Parathyroid adenoma (tissue), 2 donors: ENCODE results near the gene KNCN.

Source experiments
- H2AFZ ChIP-seq: fragments of 300-600 bp; sonication (generic); one replicate; pipeline ENCODE4 v1.7.0; 2017; ENCODE audit warnings: antibody characterized with exemption, mild to moderate bottlenecking
- H3K27ac ChIP-seq: fragments of 300-600 bp; sonication (generic); one replicate; pipeline ENCODE4 v1.7.0; 2017
- H3K27me3 ChIP-seq: fragments of 300-600 bp; sonication (generic); one replicate; pipeline ENCODE4 v1.7.0; 2017; ENCODE audit warnings: low read length; ENCODE audit not compliant: control insufficient read depth, insufficient read depth
- H3K36me3 ChIP-seq: fragments of 300-600 bp; sonication (generic); one replicate; pipeline ENCODE4 v1.7.0; 2017; ENCODE audit warnings: low read length; ENCODE audit not compliant: control insufficient read depth, insufficient read depth
- H3K4me1 ChIP-seq: fragments of 300-600 bp; sonication (generic); one replicate; pipeline ENCODE4 v1.7.0; 2017; ENCODE audit warnings: control low read depth
- H3K4me2 ChIP-seq: fragments of 300-600 bp; sonication (generic); one replicate; pipeline ENCODE4 v1.7.0; 2017; ENCODE audit warnings: low read length
- H3K4me3 ChIP-seq: fragments of 300-600 bp; sonication (generic); one replicate; pipeline ENCODE4 v1.7.0; 2017; ENCODE audit warnings: low read depth, low read length
- H3K79me2 ChIP-seq: fragments of 300-600 bp; sonication (generic); one replicate; pipeline ENCODE4 v1.7.0; 2017; ENCODE audit warnings: control low read depth
- H3K9ac ChIP-seq: fragments of 300-600 bp; sonication (generic); one replicate; pipeline ENCODE4 v1.7.0; 2017; ENCODE audit warnings: mild to moderate bottlenecking
- H3K9me3 ChIP-seq: fragments of 300-600 bp; sonication (generic); one replicate; pipeline ENCODE4 v1.7.0; 2017; ENCODE audit warnings: low read length; ENCODE audit not compliant: control insufficient read depth
- TF ChIP-seq, protein P1 (sequence below): fragments of 300-600 bp; sonication (generic); IDR thresholded peaks from one replicate; pipeline ENCODE4 v1.7.0; 2017; ENCODE audit warnings: antibody characterized with exemption, mild to moderate bottlenecking
- donor health status: primary hyperparathyroidism.

The KNCN gene

DNA sequence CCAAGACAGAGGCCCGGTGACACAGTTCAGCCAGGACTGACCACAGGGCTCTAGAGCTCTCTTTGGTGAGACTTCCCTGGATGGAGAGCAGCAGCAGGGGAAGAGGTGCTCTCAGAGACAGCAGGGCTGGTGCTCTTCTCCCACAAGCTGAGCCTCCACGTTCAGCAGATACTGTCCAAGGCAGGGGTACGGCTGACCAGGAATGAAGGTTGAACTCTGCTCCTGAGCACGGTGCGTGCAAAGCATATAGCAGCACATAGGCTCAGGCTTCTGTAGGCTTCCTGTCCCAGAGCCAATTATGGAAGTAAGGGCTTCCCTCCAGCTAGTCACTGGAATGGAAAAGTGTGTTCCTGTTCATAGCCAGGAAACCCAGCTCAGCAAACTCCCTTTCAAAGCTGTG lies 37.9 kb downstream of the KNCN start:
- no peak overlapping the region for H3K9ac ChIP-seq
- H2AFZ ChIP-seq: no peak overlapping the region
- peaks cover 2% of the 10 kb centered on the region for H3K4me1 ChIP-seq
- H3K27ac ChIP-seq: no peak overlapping the region
- no peaks in the 10 kb centered on the region for H3K27me3 ChIP-seq
- TF ChIP-seq, protein P1, sequence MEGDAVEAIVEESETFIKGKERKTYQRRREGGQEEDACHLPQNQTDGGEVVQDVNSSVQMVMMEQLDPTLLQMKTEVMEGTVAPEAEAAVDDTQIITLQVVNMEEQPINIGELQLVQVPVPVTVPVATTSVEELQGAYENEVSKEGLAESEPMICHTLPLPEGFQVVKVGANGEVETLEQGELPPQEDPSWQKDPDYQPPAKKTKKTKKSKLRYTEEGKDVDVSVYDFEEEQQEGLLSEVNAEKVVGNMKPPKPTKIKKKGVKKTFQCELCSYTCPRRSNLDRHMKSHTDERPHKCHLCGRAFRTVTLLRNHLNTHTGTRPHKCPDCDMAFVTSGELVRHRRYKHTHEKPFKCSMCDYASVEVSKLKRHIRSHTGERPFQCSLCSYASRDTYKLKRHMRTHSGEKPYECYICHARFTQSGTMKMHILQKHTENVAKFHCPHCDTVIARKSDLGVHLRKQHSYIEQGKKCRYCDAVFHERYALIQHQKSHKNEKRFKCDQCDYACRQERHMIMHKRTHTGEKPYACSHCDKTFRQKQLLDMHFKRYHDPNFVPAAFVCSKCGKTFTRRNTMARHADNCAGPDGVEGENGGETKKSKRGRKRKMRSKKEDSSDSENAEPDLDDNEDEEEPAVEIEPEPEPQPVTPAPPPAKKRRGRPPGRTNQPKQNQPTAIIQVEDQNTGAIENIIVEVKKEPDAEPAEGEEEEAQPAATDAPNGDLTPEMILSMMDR: no peak
- H3K36me3 ChIP-seq: no peaks in the 10 kb centered on the region
- H3K4me2 ChIP-seq: no peak overlapping the region
- H3K4me3 ChIP-seq: no peak overlapping the region
- H3K9me3 ChIP-seq: no peaks in the 10 kb centered on the region
- H3K79me2 ChIP-seq: no peaks in the 10 kb centered on the region

DNA sequence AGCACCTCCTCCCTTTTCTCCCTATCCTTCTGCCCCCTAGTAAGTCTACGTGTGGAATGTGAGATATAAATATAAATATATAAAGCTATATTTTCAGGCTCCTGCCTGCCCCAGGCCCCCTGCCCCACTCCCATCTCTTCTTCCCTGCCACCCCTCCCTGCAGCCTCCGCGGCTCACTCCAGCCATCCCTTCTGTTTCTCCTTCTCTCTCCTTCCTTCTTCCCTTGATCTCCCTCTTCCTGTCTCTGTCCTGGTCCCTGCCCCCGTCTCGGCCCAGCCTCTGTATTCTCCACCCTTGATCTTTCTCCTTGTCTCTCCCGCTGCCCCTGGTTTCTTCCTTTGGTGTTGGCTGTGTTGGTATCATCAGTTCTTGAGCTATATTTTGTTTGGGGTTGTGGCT lies 38.7 kb downstream of the KNCN start:
- no peak overlapping the region for H3K27ac ChIP-seq
- H3K9ac ChIP-seq: no peak overlapping the region
- peaks cover 2% of the 10 kb centered on the region for H3K4me1 ChIP-seq
- H3K27me3 ChIP-seq: no peaks in the 10 kb centered on the region
- no peaks in the 10 kb centered on the region for H3K79me2 ChIP-seq
- H3K9me3 ChIP-seq: no peaks in the 10 kb centered on the region
- H2AFZ ChIP-seq: no peak overlapping the region
- H3K36me3 ChIP-seq: no peaks in the 10 kb centered on the region
- H3K4me3 ChIP-seq: no peak overlapping the region
- no peak overlapping the region for H3K4me2 ChIP-seq
- TF ChIP-seq, protein P1: no peak

DNA sequence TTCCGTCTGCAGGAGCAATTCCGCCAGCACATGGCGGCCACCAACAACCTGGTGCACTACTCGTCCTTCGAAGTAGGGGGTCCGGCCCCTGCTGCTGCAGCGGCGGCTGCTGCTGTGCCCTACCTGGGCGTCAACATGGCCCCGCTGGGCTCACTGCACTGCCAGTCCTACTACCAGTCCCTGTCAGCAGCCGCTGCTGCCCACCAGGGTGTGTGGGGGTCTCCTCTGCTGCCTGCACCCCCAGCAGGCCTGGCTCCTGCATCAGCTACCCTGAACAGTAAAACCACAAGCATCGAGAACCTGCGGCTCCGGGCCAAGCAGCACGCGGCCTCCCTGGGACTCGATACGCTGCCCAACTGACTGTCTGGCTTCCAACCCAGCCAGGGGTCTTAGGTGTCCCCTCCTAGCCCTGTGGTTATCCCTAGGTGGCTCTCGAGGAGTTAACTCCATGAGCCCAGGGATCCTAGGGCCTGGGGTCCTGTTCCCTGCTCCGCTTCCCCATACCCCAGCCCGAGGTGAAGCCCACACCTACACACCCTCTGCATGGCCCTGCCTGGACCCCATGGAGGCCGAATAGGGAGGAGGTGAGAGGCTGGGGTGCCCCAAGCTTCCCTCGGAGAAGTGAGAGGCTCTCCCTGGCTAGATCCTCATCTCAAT lies 39.2 kb downstream of the KNCN start:
- peaks cover 2% of the 10 kb centered on the region for H3K4me1 ChIP-seq
- H3K9me3 ChIP-seq: no peaks in the 10 kb centered on the region
- no peak overlapping the region for H3K4me3 ChIP-seq
- no peak overlapping the region for H3K4me2 ChIP-seq
- H3K27ac ChIP-seq: no peak overlapping the region
- H2AFZ ChIP-seq: no peak overlapping the region
- TF ChIP-seq, protein P1: no peak
- H3K9ac ChIP-seq: no peak overlapping the region
- H3K27me3 ChIP-seq: no peaks in the 10 kb centered on the region
- no peaks in the 10 kb centered on the region for H3K79me2 ChIP-seq
- no peaks in the 10 kb centered on the region for H3K36me3 ChIP-seq

- no peak overlapping the region for H2AFZ ChIP-seq
- TF ChIP-seq, protein P1: no peak
- no peak overlapping the region for H3K4me3 ChIP-seq
- no peaks in the 10 kb centered on the region for H3K36me3 ChIP-seq
- no peaks in the 10 kb centered on the region for H3K9me3 ChIP-seq
- H3K4me2 ChIP-seq: no peak overlapping the region
- no peaks in the 10 kb centered on the region for H3K27me3 ChIP-seq
- no peak overlapping the region for H3K9ac ChIP-seq
- H3K27ac ChIP-seq: no peak overlapping the region
- H3K79me2 ChIP-seq: no peaks in the 10 kb centered on the region
- H3K4me1 ChIP-seq: no peaks in the 10 kb centered on the region
Observed at GRCh38 chr1:46510998-46511365, 40.5 kb downstream of the KNCN start.

DNA sequence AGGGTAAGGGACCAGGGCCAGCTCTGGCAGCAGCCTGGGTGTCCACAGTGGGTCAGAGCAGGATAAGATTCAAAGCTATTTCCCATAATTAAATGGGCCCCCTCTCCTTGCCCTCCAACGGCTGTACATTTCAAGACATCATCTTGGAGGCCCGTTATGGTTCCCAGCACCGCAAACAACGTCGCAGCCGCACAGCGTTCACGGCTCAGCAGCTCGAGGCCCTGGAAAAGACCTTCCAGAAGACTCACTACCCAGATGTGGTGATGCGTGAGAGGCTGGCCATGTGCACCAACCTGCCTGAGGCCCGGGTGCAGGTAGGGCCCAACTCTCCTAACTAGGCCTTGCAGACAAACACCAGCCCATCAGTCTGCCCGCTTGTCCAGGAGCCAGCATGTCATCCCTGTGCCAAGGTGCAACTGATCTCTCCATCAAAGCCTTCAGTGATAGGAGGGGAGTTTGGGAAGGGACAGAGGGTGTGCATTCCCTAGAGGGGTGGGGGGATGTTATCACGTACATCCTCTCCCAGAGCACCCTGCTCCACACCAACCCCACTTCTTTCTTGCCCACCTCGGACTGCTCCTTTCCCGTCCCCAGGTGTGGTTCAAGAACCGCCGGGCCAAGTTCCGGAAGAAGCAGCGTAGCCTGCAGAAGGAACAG lies 41.0 kb downstream of the KNCN start:
- H3K27me3 ChIP-seq: no peaks in the 10 kb centered on the region
- no peak overlapping the region for H3K4me2 ChIP-seq
- H3K4me1 ChIP-seq: no peaks in the 10 kb centered on the region
- H2AFZ ChIP-seq: no peak overlapping the region
- no peak overlapping the region for H3K9ac ChIP-seq
- H3K36me3 ChIP-seq: no peaks in the 10 kb centered on the region
- no peak overlapping the region for H3K27ac ChIP-seq
- H3K9me3 ChIP-seq: no peaks in the 10 kb centered on the region
- H3K79me2 ChIP-seq: no peaks in the 10 kb centered on the region
- TF ChIP-seq, protein P1: no peak
- H3K4me3 ChIP-seq: no peak overlapping the region
